Activated naive CD4-positive, alpha-beta T cell treated with anti-CD3 and anti-CD28 coated beads, Interleukin-2, amount 50 U/mL, for 72 hours (primary cell): ENCODE data around the gene TNS3. TPM values are rescaled to one million over a fixed set of nuclear protein-coding genes. Genes with fewer than 3 reads are reported as not detected.

Source experiments
- ATAC-seq, 2 donors: fragments of 150-1000 bp; cut with Tn5 transposase; 2 replicates each; pipeline ENCODE4 v1.10.0; 2021; ENCODE audit warnings: mild to moderate bottlenecking in 2 of 2, moderate library complexity in 2 of 2
- DNase-seq, 2 donors: peaks; one replicate each; pipeline ENCODE4 v3.0.0; 2021 to 2022; ENCODE audit warnings: low spot score in 2 of 2
- H3K27ac Mint-ChIP-seq, 2 donors: one replicate each; pipeline ENCODE4 v1.8.0; 2022; ENCODE audit warnings: mild to moderate bottlenecking in 2 of 2, mixed read lengths in 2 of 2
- H3K36me3 Mint-ChIP-seq, 2 donors: one replicate each; pipeline ENCODE4 v1.8.0; 2022; ENCODE audit warnings: mixed read lengths in 2 of 2
- H3K9me3 Mint-ChIP-seq, 2 donors: one replicate each; pipeline ENCODE4 v1.8.0; 2022; ENCODE audit warnings: mixed read lengths in 2 of 2
- total RNA-seq, 2 donors: library from RNA; stranded (reverse); gene quantifications; one replicate each; pipeline ENCODE4 v1.2.3, GENCODE V29; 2022

Gene TNS3
- total RNA-seq, 2 donors from 2014 or later, result 0.23 to 1.7 TPM

DNA sequence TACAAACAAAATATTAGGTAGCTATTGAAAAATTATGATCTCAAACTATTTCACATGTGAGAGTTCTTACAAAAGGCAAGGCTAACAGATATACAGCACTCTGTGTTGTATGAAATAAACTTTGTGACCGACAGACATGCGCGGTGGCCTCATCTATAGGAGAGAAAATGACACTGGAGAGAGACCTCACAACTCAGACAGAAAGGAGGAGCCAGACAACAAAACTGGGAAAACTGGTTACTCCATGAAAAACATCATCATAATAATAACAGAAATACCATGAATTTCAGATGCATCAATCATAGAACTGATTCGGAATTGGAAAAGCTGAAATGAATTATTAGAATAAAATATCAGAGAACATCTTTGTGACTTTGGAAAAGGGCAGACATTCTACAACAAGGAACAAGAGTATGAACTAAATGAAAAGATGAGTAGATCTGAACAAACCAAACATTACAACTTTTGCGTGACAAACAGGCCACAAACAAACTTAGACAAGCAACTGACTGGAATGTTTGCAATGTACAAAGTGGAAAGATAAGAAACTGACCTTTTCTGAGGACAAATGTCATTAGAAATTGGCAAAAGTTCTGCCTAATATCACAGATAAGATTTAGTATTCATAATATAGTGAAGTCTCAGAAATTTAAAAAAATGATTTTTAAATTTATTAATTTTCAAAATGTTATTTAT is 69.3 kb downstream of the TNS3 start:
- H3K36me3 Mint-ChIP-seq, result no peaks in the 10 kb centered on the region
- H3K27ac Mint-ChIP-seq, result no peak overlapping the region
- no peak for ATAC-seq
- no peaks in the 10 kb centered on the region for H3K9me3 Mint-ChIP-seq
- no peak for DNase-seq

- H3K36me3 Mint-ChIP-seq, result no peaks in the 10 kb centered on the region
- H3K9me3 Mint-ChIP-seq, result no peaks in the 10 kb centered on the region
- DNase-seq, result no peak
- no peak for ATAC-seq
- no peak overlapping the region for H3K27ac Mint-ChIP-seq
These were observed 70.1 kb downstream of the TNS3 start for GRCh38 chr7:47511699-47512370.

DNA sequence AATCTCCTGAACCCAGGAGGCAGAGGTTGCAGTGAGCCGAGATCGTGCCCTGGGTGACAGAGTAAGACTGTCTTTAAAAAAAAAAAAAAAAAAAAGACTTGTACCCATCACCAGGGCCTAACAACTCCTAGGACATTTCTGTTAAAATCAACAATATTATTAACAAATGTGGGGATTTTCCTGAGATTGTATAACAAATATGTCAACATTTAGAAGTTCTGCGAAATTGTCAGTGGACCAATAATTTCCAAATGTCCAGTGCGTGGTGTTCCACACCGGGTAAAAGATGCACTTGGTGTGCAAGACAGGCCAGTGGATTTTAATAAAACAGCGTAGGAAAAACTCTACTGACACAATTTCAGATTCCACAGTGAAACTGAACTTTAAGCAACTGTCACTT is 71.1 kb downstream of the TNS3 start:
- no peak for ATAC-seq
- no peak for DNase-seq
- Mint-ChIP-seq H3K9me3 (no peaks in the 10 kb centered on the region), H3K27ac (no peak overlapping the region), H3K36me3 (no peaks in the 10 kb centered on the region)

- no peak for ATAC-seq
- DNase-seq, result no peak
- Mint-ChIP-seq H3K9me3 (no peaks in the 10 kb centered on the region), H3K36me3 (no peaks in the 10 kb centered on the region), H3K27ac (no peak overlapping the region)
These were observed 71.7 kb downstream of the TNS3 start for GRCh38 chr7:47510192-47510591.

- ATAC-seq (no peak), DNase-seq (no peak)
- Mint-ChIP-seq H3K36me3 (no peaks in the 10 kb centered on the region), H3K27ac (no peak overlapping the region), H3K9me3 (no peaks in the 10 kb centered on the region)
These were observed 72.3 kb downstream of the TNS3 start for GRCh38 chr7:47509571-47509970.

DNA sequence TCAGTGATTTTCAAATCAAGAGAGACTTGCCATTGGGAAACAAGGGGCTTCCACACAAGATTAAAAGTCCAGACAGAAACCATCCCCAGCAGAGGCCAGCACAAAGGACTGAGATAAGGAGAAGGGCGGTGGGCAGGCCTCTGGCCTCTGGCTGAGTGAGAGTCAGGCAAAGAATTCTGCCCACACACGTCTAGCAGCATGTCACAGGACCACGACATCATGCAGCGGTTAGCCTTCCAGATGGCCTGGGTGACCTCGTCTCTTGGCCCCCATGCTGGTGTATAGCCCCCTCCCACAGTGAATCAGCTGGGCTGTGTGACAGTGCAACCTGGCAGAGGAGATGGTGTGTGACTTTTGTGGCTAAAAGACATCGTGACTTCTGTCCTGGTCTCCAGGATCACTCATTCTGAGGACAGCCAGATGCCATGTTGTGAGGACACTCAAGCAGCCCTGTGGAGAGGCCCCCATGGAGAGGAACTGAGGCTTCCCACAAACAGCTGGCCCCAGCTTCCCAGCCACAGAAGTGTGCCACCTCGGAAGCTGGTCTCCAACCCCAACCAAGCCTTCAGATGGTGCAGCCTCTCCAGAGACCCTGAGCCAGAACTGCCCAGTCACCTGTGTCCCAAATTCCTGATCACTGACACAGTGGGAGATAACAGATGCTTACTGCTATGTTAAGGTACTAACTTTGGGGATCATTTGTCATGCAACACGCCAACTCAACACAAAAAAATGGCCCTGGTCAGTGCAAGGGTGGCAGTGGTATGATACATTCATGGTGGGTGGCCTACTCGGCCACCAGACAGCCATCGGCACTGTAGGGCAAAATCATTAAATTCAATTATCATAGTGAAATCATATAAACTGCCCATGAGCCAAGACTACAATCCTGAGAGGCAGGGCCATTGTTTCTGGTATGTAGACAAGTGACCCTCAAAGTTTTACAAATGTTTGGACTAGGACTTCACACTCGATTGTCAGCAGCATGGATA is 73.2 kb downstream of the TNS3 start:
- DNase-seq (no peak), ATAC-seq (no peak)
- H3K36me3 Mint-ChIP-seq, result no peaks in the 10 kb centered on the region
- H3K27ac Mint-ChIP-seq, result no peak overlapping the region
- H3K9me3 Mint-ChIP-seq, result no peaks in the 10 kb centered on the region

DNA sequence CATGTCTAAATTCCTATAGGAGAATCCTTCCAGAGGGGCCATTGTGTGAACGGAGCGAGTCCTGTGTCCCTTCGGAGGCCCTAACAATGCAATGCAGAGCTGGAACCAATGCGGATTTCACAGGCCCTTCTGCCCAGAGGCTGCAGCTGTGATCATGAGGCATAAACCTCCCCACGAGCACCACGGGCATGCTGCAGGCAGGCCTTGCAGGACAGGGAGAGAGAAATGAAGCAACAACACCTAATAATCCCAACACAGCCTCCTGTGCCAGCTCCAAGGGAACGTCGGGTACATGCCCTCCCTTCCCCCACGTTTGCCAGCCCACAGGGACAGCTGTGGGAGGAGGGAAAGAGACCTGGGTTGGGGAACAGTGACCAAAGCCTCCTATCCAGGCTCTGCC is 74.4 kb downstream of the TNS3 start:
- no peak for ATAC-seq
- no peak for DNase-seq
- Mint-ChIP-seq H3K36me3 (no peaks in the 10 kb centered on the region), H3K9me3 (no peaks in the 10 kb centered on the region), H3K27ac (no peak overlapping the region)

- no peak overlapping the region for H3K27ac Mint-ChIP-seq
- DNase-seq (no peak), ATAC-seq (no peak)
- no peaks in the 10 kb centered on the region for H3K9me3 Mint-ChIP-seq
- H3K36me3 Mint-ChIP-seq, result no peaks in the 10 kb centered on the region
These were observed 75.2 kb downstream of the TNS3 start for GRCh38 chr7:47506382-47507339.

DNA sequence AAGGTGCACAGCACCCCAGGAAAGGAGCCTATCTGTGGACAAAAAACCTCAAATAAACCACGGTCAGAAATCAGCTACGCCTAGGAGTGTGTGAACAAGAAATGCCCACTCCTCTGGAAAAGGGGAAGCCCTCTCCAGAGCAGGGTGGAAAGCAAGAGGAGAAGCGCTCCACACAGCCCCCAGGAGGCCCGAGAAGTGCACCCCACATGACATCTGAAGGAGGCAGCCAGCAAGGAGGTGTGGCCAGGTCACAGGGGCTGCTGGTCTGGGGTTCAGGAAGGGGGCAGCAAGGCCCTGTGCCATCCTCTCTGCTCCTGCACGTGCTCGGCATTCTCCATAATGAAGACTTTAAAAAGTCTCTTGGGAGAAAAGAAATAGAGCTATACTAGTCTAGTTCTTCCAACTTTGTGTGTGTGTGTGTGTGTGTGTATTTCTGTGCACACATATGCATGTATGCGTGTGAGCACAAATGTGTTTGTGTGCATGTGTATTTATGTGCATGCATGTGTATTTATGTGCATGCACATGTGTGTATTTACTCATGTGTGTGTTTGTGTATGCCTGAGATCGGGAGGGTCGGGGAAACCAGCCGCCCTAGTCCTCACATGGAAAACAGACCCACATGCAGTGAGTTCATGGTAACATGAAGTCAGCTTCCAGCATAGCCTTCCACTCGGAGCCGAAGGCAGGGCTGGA is 76.5 kb downstream of the TNS3 start:
- ATAC-seq (no peak), DNase-seq (no peak)
- no peaks in the 10 kb centered on the region for H3K36me3 Mint-ChIP-seq
- H3K27ac Mint-ChIP-seq, result no peak overlapping the region
- H3K9me3 Mint-ChIP-seq, result no peaks in the 10 kb centered on the region

GRCh38 chr7:47504551-47505311 is 77.2 kb downstream of the TNS3 start:
- no peaks in the 10 kb centered on the region for H3K36me3 Mint-ChIP-seq
- no peak overlapping the region for H3K27ac Mint-ChIP-seq
- ATAC-seq, result no peak
- no peaks in the 10 kb centered on the region for H3K9me3 Mint-ChIP-seq
- DNase-seq, result no peak

GRCh38 chr7:47503281-47503680 is 78.6 kb downstream of the TNS3 start:
- no peak overlapping the region for H3K27ac Mint-ChIP-seq

DNA sequence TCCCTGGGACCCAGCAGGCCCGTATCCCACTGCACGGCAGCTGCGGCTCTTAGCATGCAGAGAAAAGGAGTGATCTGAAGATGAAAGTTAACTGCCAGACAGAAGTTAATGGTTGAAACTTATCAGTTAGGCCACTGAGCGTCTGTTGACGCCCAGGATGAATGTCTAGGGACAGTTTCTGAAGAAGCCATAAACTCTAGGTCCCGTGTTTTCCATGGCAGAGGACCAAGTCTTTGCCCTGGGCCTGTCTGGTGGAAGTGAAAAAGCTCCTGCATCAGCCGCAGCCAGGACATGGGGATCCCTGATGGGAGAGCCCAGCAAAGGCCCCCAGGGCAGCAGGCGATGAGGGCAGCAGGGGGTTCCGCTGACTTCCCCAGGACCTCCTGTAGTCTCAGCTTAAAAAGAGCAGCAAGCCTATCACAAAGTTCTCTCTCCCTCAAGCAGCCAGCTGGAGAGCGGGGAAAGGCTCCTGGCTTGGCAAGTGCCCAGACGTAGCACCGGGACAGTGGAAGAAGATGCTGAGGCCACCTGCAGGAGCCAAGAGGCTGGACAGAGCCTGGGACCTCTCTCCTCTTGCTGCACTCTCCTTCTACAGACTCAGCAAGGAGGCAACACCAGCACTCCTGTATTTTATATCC is 79.6 kb downstream of the TNS3 start:
- DNase-seq, result no peak
- H3K9me3 Mint-ChIP-seq, result no peaks in the 10 kb centered on the region
- no peak for ATAC-seq
- no peak overlapping the region for H3K27ac Mint-ChIP-seq
- no peaks in the 10 kb centered on the region for H3K36me3 Mint-ChIP-seq

More at GRCh38 chr7:47503281-47503680, 78.6 kb downstream of the TNS3 start:
- DNase-seq (no peak), ATAC-seq (no peak)
- H3K9me3 Mint-ChIP-seq, result no peaks in the 10 kb centered on the region
- no peaks in the 10 kb centered on the region for H3K36me3 Mint-ChIP-seq

DNA sequence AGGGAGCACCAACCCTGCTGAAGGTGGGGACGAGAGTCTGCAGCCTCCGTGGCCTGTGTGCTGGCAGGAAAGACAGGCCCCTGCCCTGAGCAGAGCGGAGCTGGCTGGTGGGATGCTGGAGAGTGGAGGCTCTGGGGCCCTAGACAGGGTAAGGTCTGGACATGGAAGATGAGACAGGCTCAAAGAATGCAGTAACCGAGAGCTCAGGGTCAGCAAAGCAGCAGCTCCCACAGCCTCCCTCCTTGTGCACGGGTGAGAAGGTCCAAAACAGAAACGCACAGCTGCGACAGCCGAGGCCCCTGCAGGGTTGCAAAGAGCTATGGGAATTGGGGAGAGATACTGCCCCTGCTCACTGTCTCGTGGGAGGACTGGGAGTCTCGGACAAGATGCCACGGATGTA is 80.5 kb downstream of the TNS3 start:
- Mint-ChIP-seq H3K27ac (no peak overlapping the region), H3K9me3 (no peaks in the 10 kb centered on the region), H3K36me3 (no peaks in the 10 kb centered on the region)
- ATAC-seq (no peak), DNase-seq (no peak)

GRCh38 chr7:47500103-47500563 is 81.8 kb downstream of the TNS3 start:
- H3K36me3 Mint-ChIP-seq, result no peaks in the 10 kb centered on the region
- H3K9me3 Mint-ChIP-seq, result no peaks in the 10 kb centered on the region
- no peak for ATAC-seq
- DNase-seq, result no peak
- no peak overlapping the region for H3K27ac Mint-ChIP-seq
